ENCODE results near the gene PDCD7. TPM values are rescaled to one million over a fixed set of nuclear protein-coding genes. Genes with fewer than 3 reads are reported as not detected.

The PDCD7 gene
- total RNA-seq, 2 experiments from 2014 or later, result 34.6 to 47.3 TPM

DNA sequence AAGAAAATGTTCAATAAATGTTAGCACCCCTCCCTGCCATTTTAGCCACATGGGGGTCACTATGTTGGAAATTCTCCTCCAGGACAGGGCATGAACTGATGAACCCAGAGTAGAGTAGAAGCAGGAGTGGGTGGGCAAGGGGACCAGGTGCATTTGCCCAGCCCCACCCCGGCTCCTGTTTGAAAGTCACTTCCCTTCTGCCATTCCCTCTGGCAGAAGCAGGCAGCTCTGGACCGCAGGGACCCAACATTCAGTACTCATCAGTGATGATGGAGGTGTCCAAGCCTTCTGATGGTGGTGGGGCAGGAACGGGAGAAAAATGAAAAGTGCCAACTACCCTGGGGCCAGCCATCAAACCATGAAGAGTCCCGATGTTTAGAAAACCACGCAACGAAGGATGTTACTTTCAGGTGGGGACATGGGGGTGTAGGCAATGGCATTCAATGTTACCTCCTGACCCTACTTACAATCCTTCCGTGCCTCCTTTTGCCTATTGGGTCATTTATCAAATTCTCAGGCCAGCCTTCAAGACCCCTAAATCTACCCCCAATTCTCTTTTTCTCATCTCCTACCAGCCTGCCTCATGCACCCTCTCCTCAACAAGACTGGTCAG is 35.9 kb downstream of the PDCD7 start:
- H3K27ac ChIP-seq (ENCODE audit: low read depth, low read length, poor library complexity, severe bottlenecking), result no peak overlapping the region
- ChIA-PET CTCF (ENCODE audit: unreplicated experiment) (no interaction called here), POLR2A (no interaction called here)
- H3K36me3 ChIP-seq (ENCODE audit: insufficient read depth, low read length), result peaks cover 43% of the 10 kb centered on the region
- no TSS peak for BruUV-seq (replicated peaks)
- no peak for DNase-seq (ENCODE audit: low spot score)
- intact Hi-C loops (cut with micrococcal nuclease; ENCODE audit: unreplicated experiment), result no loop called here
- no peaks in the 10 kb centered on the region for H3K9me3 ChIP-seq (ENCODE audit: low read length)
- no peak for TF ChIP-seq EZH2phosphoT487 (IDR thresholded peaks at IDR 0.05; ENCODE audit: borderline replicate concordance, low read depth, low read length)
- TF ChIP-seq, protein P1, sequence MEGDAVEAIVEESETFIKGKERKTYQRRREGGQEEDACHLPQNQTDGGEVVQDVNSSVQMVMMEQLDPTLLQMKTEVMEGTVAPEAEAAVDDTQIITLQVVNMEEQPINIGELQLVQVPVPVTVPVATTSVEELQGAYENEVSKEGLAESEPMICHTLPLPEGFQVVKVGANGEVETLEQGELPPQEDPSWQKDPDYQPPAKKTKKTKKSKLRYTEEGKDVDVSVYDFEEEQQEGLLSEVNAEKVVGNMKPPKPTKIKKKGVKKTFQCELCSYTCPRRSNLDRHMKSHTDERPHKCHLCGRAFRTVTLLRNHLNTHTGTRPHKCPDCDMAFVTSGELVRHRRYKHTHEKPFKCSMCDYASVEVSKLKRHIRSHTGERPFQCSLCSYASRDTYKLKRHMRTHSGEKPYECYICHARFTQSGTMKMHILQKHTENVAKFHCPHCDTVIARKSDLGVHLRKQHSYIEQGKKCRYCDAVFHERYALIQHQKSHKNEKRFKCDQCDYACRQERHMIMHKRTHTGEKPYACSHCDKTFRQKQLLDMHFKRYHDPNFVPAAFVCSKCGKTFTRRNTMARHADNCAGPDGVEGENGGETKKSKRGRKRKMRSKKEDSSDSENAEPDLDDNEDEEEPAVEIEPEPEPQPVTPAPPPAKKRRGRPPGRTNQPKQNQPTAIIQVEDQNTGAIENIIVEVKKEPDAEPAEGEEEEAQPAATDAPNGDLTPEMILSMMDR (conservative IDR thresholded peaks at IDR 0.05; ENCODE audit: low read length), result no peak
- H3K4me2 ChIP-seq (ENCODE audit: low read length), result no peak overlapping the region
- no peaks in the 10 kb centered on the region for H3K9me2 ChIP-seq (ENCODE audit: insufficient read depth, low read length)
- no peak overlapping the region for H3K4me3 ChIP-seq (ENCODE audit: low read depth, low read length, poor library complexity, severe bottlenecking)
- no peaks in the 10 kb centered on the region for H4K20me1 ChIP-seq (ENCODE audit: insufficient read depth, low read length)
- H2AFZ ChIP-seq (ENCODE audit: low read length), result no peak overlapping the region
- H3K79me2 ChIP-seq (ENCODE audit: insufficient read depth, low read depth, low read length), result no peaks in the 10 kb centered on the region
- no peaks in the 10 kb centered on the region for H3K4me1 ChIP-seq (ENCODE audit: insufficient read depth, low read length, poor library complexity, severe bottlenecking)

DNA sequence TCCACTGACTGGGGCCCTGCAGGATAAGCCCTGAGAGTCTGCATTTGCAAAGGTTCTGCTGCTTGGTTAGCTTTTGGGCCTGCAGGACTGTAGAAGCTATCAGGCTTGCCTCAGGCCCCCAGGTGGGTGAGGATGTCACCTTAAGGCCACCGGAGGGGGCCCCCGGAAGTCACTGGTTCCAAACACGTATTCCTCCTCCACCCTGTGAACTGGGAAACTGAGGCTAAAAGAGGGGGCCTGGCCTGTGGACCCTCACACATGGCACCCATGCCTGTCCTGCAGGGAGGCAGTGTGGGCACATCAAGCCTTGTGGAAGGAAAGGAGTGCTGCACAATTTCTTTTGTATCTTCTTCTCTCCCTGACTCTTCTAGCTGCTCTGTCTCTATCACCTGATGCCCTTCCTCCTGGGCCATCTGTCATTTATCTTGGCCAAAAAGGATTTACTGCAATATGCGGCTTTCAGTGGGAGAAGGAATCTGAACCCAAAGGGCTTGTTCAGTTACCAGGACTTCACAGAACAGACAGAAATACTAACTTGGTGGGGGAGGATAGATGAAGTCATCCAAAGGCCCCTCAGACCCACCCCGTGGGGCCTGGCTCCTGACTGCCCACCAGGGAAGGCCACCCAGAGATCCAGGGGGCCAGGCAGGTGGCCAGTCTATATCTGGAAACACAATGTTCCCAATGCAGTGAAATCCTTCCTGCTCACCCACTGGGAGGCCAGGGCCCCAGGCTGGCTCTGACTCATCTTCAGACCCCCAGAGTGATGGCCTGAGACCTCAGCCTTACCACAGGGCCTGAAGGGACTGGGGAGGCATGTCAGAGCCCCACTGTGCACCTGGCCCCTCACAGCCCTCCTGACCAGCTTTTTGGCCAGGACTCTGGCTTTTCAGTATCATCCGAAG is 36.9 kb downstream of the PDCD7 start:
- Histone ChIP-seq H3K79me2 (ENCODE audit: insufficient read depth, low read depth, low read length) (no peaks in the 10 kb centered on the region), H3K4me3 (ENCODE audit: low read depth, low read length, poor library complexity, severe bottlenecking) (no peak overlapping the region), H4K20me1 (ENCODE audit: insufficient read depth, low read length) (no peaks in the 10 kb centered on the region), H3K27ac (ENCODE audit: low read depth, low read length, poor library complexity, severe bottlenecking) (no peak overlapping the region), H3K9me3 (ENCODE audit: low read length) (no peaks in the 10 kb centered on the region), H3K36me3 (ENCODE audit: insufficient read depth, low read length) (peaks cover 41% of the 10 kb centered on the region), H3K4me1 (ENCODE audit: insufficient read depth, low read length, poor library complexity, severe bottlenecking) (no peaks in the 10 kb centered on the region), H2AFZ (ENCODE audit: low read length) (no peak overlapping the region), H3K9me2 (ENCODE audit: insufficient read depth, low read length) (no peaks in the 10 kb centered on the region), H3K4me2 (ENCODE audit: low read length) (no peak overlapping the region)
- BruUV-seq (replicated peaks), result no TSS peak
- intact Hi-C loops (cut with micrococcal nuclease; ENCODE audit: unreplicated experiment), result no loop called here
- ChIA-PET POLR2A (no interaction called here), CTCF (ENCODE audit: unreplicated experiment) (no interaction called here)
- no peak for DNase-seq (ENCODE audit: low spot score)
- TF ChIP-seq EZH2phosphoT487 (IDR thresholded peaks at IDR 0.05; ENCODE audit: borderline replicate concordance, low read depth, low read length), result no peak
- TF ChIP-seq, protein P1 (conservative IDR thresholded peaks at IDR 0.05; ENCODE audit: low read length), result no peak

DNA sequence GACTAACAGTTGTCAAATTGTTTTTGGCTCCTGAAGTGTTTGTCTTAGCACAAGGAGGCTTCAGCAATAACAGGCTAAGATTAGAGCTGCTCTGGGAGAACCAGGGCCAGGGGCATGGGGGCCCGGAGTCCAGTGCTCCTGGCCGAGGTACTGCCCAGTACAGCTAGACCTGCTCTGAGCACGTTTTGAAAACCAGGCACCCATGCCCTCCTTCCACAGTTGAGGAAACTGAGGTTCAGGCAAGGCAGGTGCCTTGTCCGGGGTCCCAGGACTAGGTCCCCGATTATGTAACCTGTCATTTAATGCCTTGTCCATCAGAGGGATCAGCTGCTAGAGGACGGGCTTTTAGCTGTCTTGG is 37.9 kb downstream of the PDCD7 start:
- DNase-seq (ENCODE audit: low spot score), result no peak
- Histone ChIP-seq H3K4me1 (ENCODE audit: insufficient read depth, low read length, poor library complexity, severe bottlenecking) (no peaks in the 10 kb centered on the region), H3K27ac (ENCODE audit: low read depth, low read length, poor library complexity, severe bottlenecking) (no peak overlapping the region), H3K36me3 (ENCODE audit: insufficient read depth, low read length) (peaks cover 31% of the 10 kb centered on the region), H3K79me2 (ENCODE audit: insufficient read depth, low read depth, low read length) (no peaks in the 10 kb centered on the region), H3K4me3 (ENCODE audit: low read depth, low read length, poor library complexity, severe bottlenecking) (no peak overlapping the region), H3K9me2 (ENCODE audit: insufficient read depth, low read length) (no peaks in the 10 kb centered on the region), H4K20me1 (ENCODE audit: insufficient read depth, low read length) (no peaks in the 10 kb centered on the region), H3K4me2 (ENCODE audit: low read length) (no peak overlapping the region), H3K9me3 (ENCODE audit: low read length) (no peaks in the 10 kb centered on the region), H2AFZ (ENCODE audit: low read length) (no peak overlapping the region)
- CTCF ChIA-PET (ENCODE audit: unreplicated experiment), result no interaction called here
- TF ChIP-seq, protein P1 (conservative IDR thresholded peaks at IDR 0.05; ENCODE audit: low read length), result no peak
- no peak for TF ChIP-seq EZH2phosphoT487 (IDR thresholded peaks at IDR 0.05; ENCODE audit: borderline replicate concordance, low read depth, low read length)
- POLR2A ChIA-PET, result interaction anchor here (0.9 kb wide), 1 partner anchor 17 kb away, joined by 3 read pairs; no protein-coding TSS in a partner anchor
- BruUV-seq (replicated peaks), result no TSS peak
- intact Hi-C loops (cut with micrococcal nuclease; ENCODE audit: unreplicated experiment), result no loop called here
